CD14-positive monocyte (primary cell): ENCODE measurements around the gene MEI1. TPM values are rescaled to one million over a fixed set of nuclear protein-coding genes. Genes with fewer than 3 reads are reported as not detected.

Experiments used
- DNase-seq, 3 donors: peaks; one replicate each; pipeline ENCODE4 v3.0.0-alpha.2; 2011 to 2022
- H2AFZ ChIP-seq: 2 replicates; pipeline ENCODE4 v1.6.0; 2012; ENCODE audit warnings: mild to moderate bottlenecking, low read depth, low read length, inconsistent platforms; ENCODE audit not compliant: insufficient read depth, poor library complexity, severe bottlenecking
- H3K27ac ChIP-seq, 2 donors: 1 replicate in 1 of 2; 2 replicates in 1 of 2; pipeline ENCODE4 v1.5.1; 2012 to 2013; ENCODE audit warnings: low read length in 2 of 2, control low read depth in 1 of 2, inconsistent platforms in 1 of 2, low read depth in 1 of 2, mild to moderate bottlenecking in 1 of 2
- H3K27me3 ChIP-seq, 2 donors: one replicate each; pipeline versions ENCODE4 v1.6.0 to v1.6.1; 2011 to 2013; ENCODE audit warnings: low read length in 2 of 2; ENCODE audit not compliant: control insufficient read depth in 2 of 2, insufficient read depth in 2 of 2
- H3K36me3 ChIP-seq, 2 donors: replicated peaks in 1 of 2; 1 replicate in 1 of 2; 2 replicates in 1 of 2; pipeline versions ENCODE4 v1.5.1 to v1.6.1; 2012 to 2013; ENCODE audit warnings: low read length in 2 of 2, control low read depth in 1 of 2, inconsistent platforms in 1 of 2, mild to moderate bottlenecking in 1 of 2; ENCODE audit not compliant: insufficient read depth in 2 of 2, control insufficient read depth in 1 of 2
- H3K4me1 ChIP-seq, 2 donors: 1 replicate in 1 of 2; 2 replicates in 1 of 2; pipeline versions ENCODE4 v1.5.1 to v1.6.1; 2012 to 2013; ENCODE audit warnings: low read length in 2 of 2, control low read depth in 1 of 2, inconsistent platforms in 1 of 2, mild to moderate bottlenecking in 1 of 2, moderate library complexity in 1 of 2; ENCODE audit not compliant: insufficient read depth in 2 of 2, control insufficient read depth in 1 of 2
- H3K4me2 ChIP-seq: replicated peaks from 2 replicates; pipeline ENCODE3; 2012; ENCODE audit warnings: low read length, moderate library complexity, mild to moderate bottlenecking; ENCODE audit not compliant: poor library complexity, severe bottlenecking; ENCODE audit errors: extremely low read depth
- H3K4me3 ChIP-seq, 3 experiments: fragments of 200-600 bp in 1 of 3; sonication (generic) in 1 of 3; replicated peaks in 1 of 3; 1 replicate in 2 of 3; 2 replicates in 1 of 3; pipeline ENCODE4 v1.5.1; 2011 to 2013; ENCODE audit warnings: low read length in 3 of 3, mild to moderate bottlenecking in 3 of 3, control low read depth in 2 of 3, low read depth in 2 of 3, inconsistent platforms in 1 of 3, moderate library complexity in 1 of 3
- H3K79me2 ChIP-seq: 2 replicates; pipeline ENCODE4 v1.6.0; 2012; ENCODE audit warnings: mild to moderate bottlenecking, control low read depth, inconsistent platforms, low read length, moderate library complexity; ENCODE audit not compliant: insufficient read depth
- H3K9ac ChIP-seq: 2 replicates; pipeline ENCODE4 v1.6.0; 2017; ENCODE audit warnings: low read length, mild to moderate bottlenecking; ENCODE audit not compliant: insufficient read depth, poor library complexity, severe bottlenecking
- H3K9me3 ChIP-seq, 2 donors: replicated peaks in 1 of 2; 1 replicate in 1 of 2; 2 replicates in 1 of 2; pipeline versions ENCODE4 v1.5.1 to v1.6.1; 2012 to 2013; ENCODE audit warnings: low read length in 2 of 2, control low read depth in 1 of 2; ENCODE audit not compliant: control insufficient read depth in 1 of 2, insufficient read depth in 1 of 2
- H4K20me1 ChIP-seq: 2 replicates; pipeline ENCODE4 v1.6.0; 2012; ENCODE audit warnings: mild to moderate bottlenecking, low read length, control low read depth, moderate library complexity; ENCODE audit not compliant: insufficient read depth
- H3K27ac Mint-ChIP-seq, 7 donors: one replicate each; pipeline ENCODE4 v1.8.0; 2020; ENCODE audit warnings: mild to moderate bottlenecking in 7 of 7, mixed read lengths in 7 of 7, moderate library complexity in 6 of 7, inconsistent platforms in 2 of 7
- H3K27me3 Mint-ChIP-seq, 3 donors: one replicate each; pipeline ENCODE4 v1.8.0; 2021 to 2022; ENCODE audit warnings: low read depth in 3 of 3, mild to moderate bottlenecking in 3 of 3, mixed read lengths in 3 of 3, moderate library complexity in 3 of 3, inconsistent platforms in 1 of 3
- H3K36me3 Mint-ChIP-seq, 2 donors: one replicate each; pipeline ENCODE4 v1.8.0; 2020; ENCODE audit warnings: mixed read lengths in 2 of 2, inconsistent platforms in 1 of 2, mild to moderate bottlenecking in 1 of 2
- H3K4me1 Mint-ChIP-seq: one replicate; pipeline ENCODE4 v1.8.0; 2020; ENCODE audit warnings: mild to moderate bottlenecking, mixed read lengths
- H3K4me3 Mint-ChIP-seq, 2 donors: one replicate each; pipeline ENCODE4 v1.8.0; 2020; ENCODE audit warnings: mild to moderate bottlenecking in 2 of 2, mixed read lengths in 2 of 2, moderate library complexity in 1 of 2
- H3K9me3 Mint-ChIP-seq, 7 donors: one replicate each; pipeline ENCODE4 v1.8.0; 2020 to 2022; ENCODE audit warnings: mixed read lengths in 7 of 7, mild to moderate bottlenecking in 6 of 7, moderate library complexity in 6 of 7, inconsistent platforms in 2 of 7
- CTCF ChIP-seq: fragments of 200-600 bp; IDR thresholded peaks from one replicate; pipeline ENCODE4 v1.8.0; 2022; ENCODE audit warnings: antibody characterized with exemption, mild to moderate bottlenecking
- WGBS: methylation state at CpG from one replicate; pipeline ENCODE4 v1.1.5; 2013; ENCODE audit warnings: missing lambda C conversion rate; ENCODE audit not compliant: insufficient coverage; 5-methylcytosine and 5-hydroxymethylcytosine counted together
- intact Hi-C, 2 donors: fragments of 100-400 bp; cut with micrococcal nuclease; formaldehyde crosslinking; loops; one replicate each; pipeline versions ENCODE4 v1.15.0 to v1.15.1; 2023
- polyA plus RNA-seq, 3 donors: library from polyadenylated mRNA; depleted of rRNA in 1 of 3; unstranded in 2 of 3; stranded (reverse) in 1 of 3; fragments of 300-500 nt in 2 of 3; fragments of >200 nt in 1 of 3; fragmentation: Illumina TruSeq in 2 of 3; gene quantifications; 1 replicate in 2 of 3; 2 replicates in 1 of 3; pipeline ENCODE4 v1.2.3, GENCODE V29; 2012 to 2021

The MEI1 gene
- polyA plus RNA-seq, 3 donors: 12.3 to 40.0 (median 37.0) TPM

- H3K4me1 ChIP-seq: no peaks in the 10 kb centered on the region
- H3K79me2 ChIP-seq: peaks cover 21% of the 10 kb centered on the region
- peaks cover 4% of the 10 kb centered on the region for H3K4me1 Mint-ChIP-seq
- WGBS: 87% methylated on average over 9 of the region's 12 CpGs
- H3K4me2 ChIP-seq: no peak overlapping the region
- H3K9ac ChIP-seq: no peak overlapping the region
- no peaks in the 10 kb centered on the region for H3K27me3 ChIP-seq
- H2AFZ ChIP-seq: no peak overlapping the region
- H3K4me3 ChIP-seq: no peak overlapping the region
- H3K36me3 Mint-ChIP-seq: peaks cover 46 to 53% of the 10 kb centered on the region in 2 donors
- H3K4me3 Mint-ChIP-seq: no peak overlapping the region
- intact Hi-C loops: no loop called here
- H3K9me3 ChIP-seq: no peaks in the 10 kb centered on the region
- H3K27ac Mint-ChIP-seq: peak overlapping the region in 3 of 7 donors; percentile 21 to 66 (median 33)
- H4K20me1 ChIP-seq: peaks cover 8% of the 10 kb centered on the region
- no peaks in the 10 kb centered on the region for H3K9me3 Mint-ChIP-seq
- peaks cover 34 to 63% of the 10 kb centered on the region in 2 donors for H3K36me3 ChIP-seq
- H3K27me3 Mint-ChIP-seq: no peaks in the 10 kb centered on the region
- H3K27ac ChIP-seq: no peak overlapping the region
- DNase-seq: no peak
- TF ChIP-seq CTCF: no peak
Observed at GRCh38 chr22:41810022-41810421, 110.7 kb downstream of the MEI1 start.

GRCh38 chr22:41812805-41813545 is 113.7 kb downstream of the MEI1 start:
- Histone ChIP-seq H3K9me3 (no peaks in the 10 kb centered on the region), H3K9ac (no peak overlapping the region), H3K27me3 (no peaks in the 10 kb centered on the region), H3K27ac (peak overlapping the region in 1 of 2 donors; percentile 14), H3K36me3 (peaks cover 45 to 89% of the 10 kb centered on the region in 2 donors), H4K20me1 (peaks cover 8% of the 10 kb centered on the region), H3K79me2 (peaks cover 12% of the 10 kb centered on the region), H2AFZ (no peak overlapping the region), H3K4me3 (no peak overlapping the region), H3K4me1 (no peaks in the 10 kb centered on the region), H3K4me2 (no peak overlapping the region)
- peaks cover 0 to 2% (median 0%) of the 10 kb centered on the region in 7 donors for H3K9me3 Mint-ChIP-seq
- no peak overlapping the region for H3K27ac Mint-ChIP-seq
- no peaks in the 10 kb centered on the region for H3K4me1 Mint-ChIP-seq
- DNase-seq: no peak
- 97% methylated on average over 14 of the region's 16 CpGs for whole genome bisulfite sequencing
- H3K27me3 Mint-ChIP-seq: no peaks in the 10 kb centered on the region
- TF ChIP-seq CTCF: no peak
- intact Hi-C loops: no loop called here
- peaks cover 65 to 77% of the 10 kb centered on the region in 2 donors for H3K36me3 Mint-ChIP-seq
- no peak overlapping the region for H3K4me3 Mint-ChIP-seq
